Colonic mucosa (tissue), 4 donors: ENCODE results near the gene TMEM117. TPM values are rescaled to one million over a fixed set of nuclear protein-coding genes. Genes with fewer than 3 reads are reported as not detected.
"Not testable (repeated sequence)": the region's sequence is repeated elsewhere in the genome, so short reads cannot be mapped to it uniquely, and the experiment has no call there.

Source experiments
- DNase-seq: peaks from one replicate; pipeline ENCODE4 v3.0.0-alpha.2; 2020
- H3K27ac ChIP-seq: fragments of 200-600 bp; one replicate; pipeline ENCODE4 v1.8.0; 2021
- H3K27me3 ChIP-seq: fragments of 200-600 bp; one replicate; pipeline ENCODE4 v1.8.0; 2021
- H3K36me3 ChIP-seq: fragments of 200-600 bp; one replicate; pipeline ENCODE4 v1.8.0; 2021
- H3K4me1 ChIP-seq: fragments of 200-600 bp; one replicate; pipeline ENCODE4 v1.8.0; 2021; ENCODE audit warnings: mild to moderate bottlenecking
- H3K4me3 ChIP-seq: fragments of 200-600 bp; one replicate; pipeline ENCODE4 v1.8.0; 2021
- H3K9ac ChIP-seq, 2 donors: one replicate each; pipeline ENCODE4 v1.7.0; 2013; ENCODE audit warnings: control low read depth in 2 of 2, low read depth in 2 of 2, low read length in 2 of 2
- H3K9me3 ChIP-seq: fragments of 200-600 bp; one replicate; pipeline ENCODE4 v1.8.0; 2021
- CTCF ChIP-seq: fragments of 200-600 bp; IDR thresholded peaks from one replicate; pipeline ENCODE4 v1.8.0; 2022; ENCODE audit warnings: antibody characterized with exemption, mild to moderate bottlenecking
- intact Hi-C: fragments of 100-400 bp; cut with DNase I; formaldehyde crosslinking; loops from one replicate; pipeline ENCODE4 v1.14.1; 2022
- total RNA-seq, 2 donors: library from RNA; stranded (reverse); fragmentation: NEBNext Ultra II Directional in 1 of 2; extraction: Animal tissue kit (Norgen Biotek cat#: 25700) in 1 of 2; gene quantifications; one replicate each; pipeline ENCODE4 v1.2.1, GENCODE V29; 2021
- donor health status: healthy.
- donor health status: DM: no; HTN: no; CAD: no.
- donor health status: DM: no; HTN: no; CAD: no.

Gene TMEM117
- total RNA-seq, 2 donors from 2014 or later: 7.4 to 8.0 TPM

GRCh38 chr12:44246482-44247105 is 410.7 kb downstream of the TMEM117 start:
- H3K27me3 ChIP-seq: no peaks in the 10 kb centered on the region
- no peak for DNase-seq
- no peaks in the 10 kb centered on the region for H3K9me3 ChIP-seq
- no peaks in the 10 kb centered on the region for H3K36me3 ChIP-seq
- no peak overlapping the region for H3K9ac ChIP-seq
- no peak overlapping the region for H3K27ac ChIP-seq
- intact Hi-C loops: no loop called here
- H3K4me3 ChIP-seq: no peak overlapping the region
- TF ChIP-seq CTCF: no peak
- H3K4me1 ChIP-seq: no peaks in the 10 kb centered on the region

- no peak for TF ChIP-seq CTCF
- intact Hi-C loops: no loop called here
- Histone ChIP-seq H3K4me1 (no peaks in the 10 kb centered on the region), H3K9me3 (no peaks in the 10 kb centered on the region), H3K27ac (no peak overlapping the region), H3K27me3 (no peaks in the 10 kb centered on the region), H3K9ac (no peak overlapping the region), H3K4me3 (no peak overlapping the region), H3K36me3 (no peaks in the 10 kb centered on the region)
- DNase-seq: no peak
Observed at GRCh38 chr12:44247588-44247987, 411.7 kb downstream of the TMEM117 start.

GRCh38 chr12:44248436-44248835 is 412.6 kb downstream of the TMEM117 start:
- intact Hi-C loops: no loop called here
- Histone ChIP-seq H3K9me3 (no peaks in the 10 kb centered on the region), H3K27me3 (no peaks in the 10 kb centered on the region), H3K4me3 (no peak overlapping the region), H3K36me3 (no peaks in the 10 kb centered on the region), H3K4me1 (no peaks in the 10 kb centered on the region), H3K9ac (no peak overlapping the region), H3K27ac (no peak overlapping the region)
- no peak for TF ChIP-seq CTCF
- no peak for DNase-seq

- H3K4me1 ChIP-seq, H3K9ac ChIP-seq, H3K36me3 ChIP-seq, H3K4me3 ChIP-seq, intact Hi-C loops, H3K27me3 ChIP-seq, H3K27ac ChIP-seq, H3K9me3 ChIP-seq, DNase-seq: not testable (repeated sequence)
Observed at GRCh38 chr12:44250440-44250839, 414.6 kb downstream of the TMEM117 start.

GRCh38 chr12:44253338-44253856 is 417.5 kb downstream of the TMEM117 start:
- no peaks in the 10 kb centered on the region for H3K4me1 ChIP-seq
- H3K36me3 ChIP-seq: no peaks in the 10 kb centered on the region
- no peak overlapping the region for H3K4me3 ChIP-seq
- DNase-seq: no peak
- H3K9me3 ChIP-seq: no peaks in the 10 kb centered on the region
- intact Hi-C loops: no loop called here
- H3K27ac ChIP-seq: no peak overlapping the region
- H3K27me3 ChIP-seq: no peaks in the 10 kb centered on the region
- H3K9ac ChIP-seq: no peak overlapping the region
- TF ChIP-seq CTCF: no peak

- intact Hi-C loops: no loop called here
- Histone ChIP-seq H3K36me3 (no peaks in the 10 kb centered on the region), H3K4me3 (no peak overlapping the region), H3K9me3 (no peaks in the 10 kb centered on the region), H3K27me3 (no peaks in the 10 kb centered on the region), H3K27ac (no peak overlapping the region), H3K4me1 (no peaks in the 10 kb centered on the region), H3K9ac (no peak overlapping the region)
- no peak for DNase-seq
- TF ChIP-seq CTCF: no peak
Observed at GRCh38 chr12:44258246-44258645, 422.4 kb downstream of the TMEM117 start.
